Panc1 (cell line): ENCODE results near the gene KLF5. TPM values are rescaled to one million over a fixed set of nuclear protein-coding genes. Genes with fewer than 3 reads are reported as not detected.
A peak's percentile ranks its signal among the peaks of the same experiment; 100 is the strongest.

ENCODE experiments used
- ATAC-seq: fragments of 200-7000 bp; cut with Tn5 transposase; 2 replicates; pipeline ENCODE4 v1.9.1; 2020; ENCODE audit warnings: mild to moderate bottlenecking, moderate library complexity
- BruUV-seq: library from RNA; stranded (reverse); fragments of 400-500 nt; replicated peaks from 2 replicates; lab custom pipeline; 2021; lab: Mats Ljungman, UMichigan
- CTCF ChIA-PET: fragments of 300-600 bp; sonication (Branson Sonifier 250); formaldehyde crosslinking; loops from one replicate; lab custom pipeline; 2022; ENCODE audit warnings: antibody characterized with exemption; lab: Charles Lee
- POLR2A ChIA-PET: fragments of 300-600 bp; sonication (Branson Sonifier 250); formaldehyde crosslinking; loops from one replicate; lab custom pipeline; 2022; ENCODE audit warnings: antibody characterized with exemption; lab: Charles Lee
- DNase-seq: peaks from one replicate; pipeline ENCODE4 v3.0.0-alpha.2; 2010; ENCODE audit warnings: low read depth, low spot score
- H3K27ac ChIP-seq: 2 replicates; pipeline ENCODE4 v1.5.1; 2011; ENCODE audit warnings: mild to moderate bottlenecking, low read length, inconsistent platforms
- H3K27me3 ChIP-seq: fragments of 200-500 bp; sonication (Bioruptor generic); 2 replicates; pipeline ENCODE4 v1.6.0; 2014; ENCODE audit warnings: low read length, inconsistent platforms; ENCODE audit not compliant: control insufficient read depth, insufficient read depth
- H3K36me3 ChIP-seq: fragments of 200-500 bp; sonication (Bioruptor generic); 2 replicates; pipeline ENCODE4 v1.5.1; 2014; ENCODE audit warnings: inconsistent platforms, mild to moderate bottlenecking, low read length, moderate library complexity; ENCODE audit not compliant: control insufficient read depth, insufficient read depth
- H3K4me1 ChIP-seq: 2 replicates; pipeline ENCODE4 v1.5.1; 2011; ENCODE audit warnings: inconsistent platforms, mild to moderate bottlenecking, low read length, moderate library complexity; ENCODE audit not compliant: control insufficient read depth, insufficient read depth
- H3K4me3 ChIP-seq, 2 experiments: 2 replicates each; pipeline ENCODE4 v1.5.1; 2011 to 2012; ENCODE audit warnings: low read depth in 2 of 2, low read length in 2 of 2, mild to moderate bottlenecking in 2 of 2, inconsistent platforms in 1 of 2, moderate library complexity in 1 of 2
- H3K9me3 ChIP-seq: fragments of 200-500 bp; sonication (Bioruptor generic); 2 replicates; pipeline ENCODE4 v1.5.1; 2014; ENCODE audit warnings: low read depth, mild to moderate bottlenecking, inconsistent platforms, low read length, moderate library complexity; ENCODE audit not compliant: control insufficient read depth, insufficient read depth
- CTCF ChIP-seq: fragments of 450-650 bp; IDR thresholded peaks from 2 replicates; pipeline ENCODE4 v1.5.1; 2017; ENCODE audit warnings: mild to moderate bottlenecking
- POLR2AphosphoS5 ChIP-seq: IDR thresholded peaks from 2 replicates; pipeline ENCODE4 v1.6.1; 2012; ENCODE audit warnings: mild to moderate bottlenecking, low read depth, low read length, moderate library complexity
- REST ChIP-seq, 2 experiments: IDR thresholded peaks; 2 replicates each; pipeline ENCODE4 v1.6.1; 2011 to 2012; ENCODE audit warnings: low read depth in 2 of 2, control low read depth in 1 of 2, low read length in 1 of 2, mild to moderate bottlenecking in 1 of 2, moderate library complexity in 1 of 2; ENCODE audit not compliant: insufficient read depth in 1 of 2
- SIN3A ChIP-seq: IDR thresholded peaks from 2 replicates; pipeline ENCODE4 v1.6.1; 2012; ENCODE audit warnings: low read depth, mild to moderate bottlenecking, low read length, moderate library complexity, borderline replicate concordance; ENCODE audit not compliant: insufficient read depth
- TCF7L2 ChIP-seq: IDR thresholded peaks from 2 replicates; pipeline ENCODE4 v1.6.1; 2011; ENCODE audit warnings: mild to moderate bottlenecking, low read depth, low read length, inconsistent platforms
- in situ Hi-C: cut with HindIII; loops from 2 replicates; pipeline ENCODE4 v1.10.0; 2016; ENCODE audit warnings: low sequenced_read_pairs, low pct_unique_long_range_greater_than_20kb
- intact Hi-C: fragments of 100-400 bp; cut with micrococcal nuclease; formaldehyde crosslinking; loops from one replicate; pipeline ENCODE4 v1.10.0; 2022; ENCODE audit not compliant: unreplicated experiment
- total RNA-seq: library from RNA; stranded (reverse); gene quantifications from one replicate; pipeline ENCODE4 v1.2.1, GENCODE V29; 2021; ENCODE audit not compliant: unreplicated experiment

Gene KLF5
- total RNA-seq, 1 experiment from 2014 or later = 1.5 TPM

- in situ Hi-C loops = no loop called here
These were observed 1.3 kb upstream of the KLF5 start for GRCh38 chr13:73057284-73058063.

GRCh38 chr13:73058064-73058313 lies 816 bp upstream of the KLF5 start:
- POLR2A ChIA-PET = no interaction called here
- Histone ChIP-seq H3K27me3 (peaks cover 2% of the 10 kb centered on the region; the same call in 1 of the 2 replicates), H3K36me3 (peaks cover 2% of the 10 kb centered on the region; the same call in 1 of the 2 replicates), H3K4me1 (peaks cover 6% of the 10 kb centered on the region), H3K4me3 (peak overlapping the region; percentile 56 to 73; a peak in 3 of 4 replicates), H3K9me3 (no peaks in the 10 kb centered on the region), H3K27ac (no peak overlapping the region)
- no TSS peak for BruUV-seq
- in situ Hi-C loops = no loop called here
- CTCF ChIA-PET = no interaction called here
- DNase-seq (no peak), ATAC-seq (no peak)
- intact Hi-C loops = no loop called here
- TF ChIP-seq CTCF (no peak), SIN3A (no peak), TCF7L2 (no peak), POLR2AphosphoS5 (no peak), REST (IDR thresholded peaks at IDR 0.05; ENCODE audit: insufficient read depth in 1 of 2, low read depth in 2 of 2, low read length in 1 of 2) (no peak)

More at GRCh38 chr13:73057284-73058063, 1.3 kb upstream of the KLF5 start:
- no peak for TF ChIP-seq CTCF
- TF ChIP-seq POLR2AphosphoS5 = no peak
- H3K36me3 ChIP-seq = peaks cover 2% of the 10 kb centered on the region; the same call in 1 of the 2 replicates
- intact Hi-C loops = no loop called here
- no peak overlapping the region for H3K27ac ChIP-seq
- no peak overlapping the region for H3K4me3 ChIP-seq
- H3K9me3 ChIP-seq = no peaks in the 10 kb centered on the region
- BruUV-seq = no TSS peak
- no peak for DNase-seq
- CTCF ChIA-PET = no interaction called here
- H3K27me3 ChIP-seq = peaks cover 2% of the 10 kb centered on the region; the same call in 1 of the 2 replicates
- POLR2A ChIA-PET = no interaction called here
- ATAC-seq = no peak
- peaks cover 6% of the 10 kb centered on the region for H3K4me1 ChIP-seq
